Colonic mucosa (tissue), 4 donors: ENCODE measurements around the gene SPATA13. TPM values are rescaled to one million over a fixed set of nuclear protein-coding genes. Genes with fewer than 3 reads are reported as not detected.

Source experiments
- DNase-seq: peaks from one replicate; pipeline ENCODE4 v3.0.0-alpha.2; 2020
- H3K27ac ChIP-seq: fragments of 200-600 bp; one replicate; pipeline ENCODE4 v1.8.0; 2021
- H3K27me3 ChIP-seq: fragments of 200-600 bp; one replicate; pipeline ENCODE4 v1.8.0; 2021
- H3K36me3 ChIP-seq: fragments of 200-600 bp; one replicate; pipeline ENCODE4 v1.8.0; 2021
- H3K4me1 ChIP-seq: fragments of 200-600 bp; one replicate; pipeline ENCODE4 v1.8.0; 2021; ENCODE audit warnings: mild to moderate bottlenecking
- H3K4me3 ChIP-seq: fragments of 200-600 bp; one replicate; pipeline ENCODE4 v1.8.0; 2021
- H3K9ac ChIP-seq, 2 donors: one replicate each; pipeline ENCODE4 v1.7.0; 2013; ENCODE audit warnings: control low read depth in 2 of 2, low read depth in 2 of 2, low read length in 2 of 2
- H3K9me3 ChIP-seq: fragments of 200-600 bp; one replicate; pipeline ENCODE4 v1.8.0; 2021
- CTCF ChIP-seq: fragments of 200-600 bp; IDR thresholded peaks from one replicate; pipeline ENCODE4 v1.8.0; 2022; ENCODE audit warnings: antibody characterized with exemption, mild to moderate bottlenecking
- intact Hi-C: fragments of 100-400 bp; cut with DNase I; formaldehyde crosslinking; loops from one replicate; pipeline ENCODE4 v1.14.1; 2022
- total RNA-seq, 2 donors: library from RNA; stranded (reverse); fragmentation: NEBNext Ultra II Directional in 1 of 2; extraction: Animal tissue kit (Norgen Biotek cat#: 25700) in 1 of 2; gene quantifications; one replicate each; pipeline ENCODE4 v1.2.1, GENCODE V29; 2021
- donor health status: healthy.
- donor health status: DM: no; HTN: no; CAD: no.
- donor health status: DM: no; HTN: no; CAD: no.

SPATA13 gene
- total RNA-seq, 2 donors from 2014 or later, result 41.5 to 43.8 TPM

- H3K9ac ChIP-seq, result no peak overlapping the region
- H3K27me3 ChIP-seq, result no peaks in the 10 kb centered on the region
- intact Hi-C loops, result no loop called here
- H3K27ac ChIP-seq, result no peak overlapping the region
- DNase-seq, result no peak
- no peak overlapping the region for H3K4me3 ChIP-seq
- TF ChIP-seq CTCF, result no peak
- no peaks in the 10 kb centered on the region for H3K36me3 ChIP-seq
- no peaks in the 10 kb centered on the region for H3K9me3 ChIP-seq
- peaks cover 10% of the 10 kb centered on the region for H3K4me1 ChIP-seq
Observed at GRCh38 chr13:24276861-24277260, 116.3 kb downstream of the SPATA13 start.

GRCh38 chr13:24277761-24278160, 117.2 kb downstream of the SPATA13 start:
- no peak overlapping the region for H3K27ac ChIP-seq
- no peaks in the 10 kb centered on the region for H3K27me3 ChIP-seq
- TF ChIP-seq CTCF, result no peak
- H3K4me3 ChIP-seq, result no peak overlapping the region
- H3K4me1 ChIP-seq, result peaks cover 2% of the 10 kb centered on the region
- no peak for DNase-seq
- no peak overlapping the region for H3K9ac ChIP-seq
- H3K36me3 ChIP-seq, result no peaks in the 10 kb centered on the region
- H3K9me3 ChIP-seq, result no peaks in the 10 kb centered on the region
- intact Hi-C loops, result no loop called here

GRCh38 chr13:24279327-24280110, 119.0 kb downstream of the SPATA13 start:
- Histone ChIP-seq H3K36me3 (no peaks in the 10 kb centered on the region), H3K4me1 (no peaks in the 10 kb centered on the region), H3K4me3 (no peak overlapping the region), H3K27me3 (no peaks in the 10 kb centered on the region), H3K9ac (no peak overlapping the region), H3K9me3 (no peaks in the 10 kb centered on the region), H3K27ac (no peak overlapping the region)
- no peak for TF ChIP-seq CTCF
- DNase-seq, result no peak
- intact Hi-C loops, result no loop called here

GRCh38 chr13:24280720-24281119, 120.2 kb downstream of the SPATA13 start:
- Histone ChIP-seq H3K36me3 (no peaks in the 10 kb centered on the region), H3K9ac (no peak overlapping the region), H3K4me1 (no peaks in the 10 kb centered on the region), H3K27me3 (no peaks in the 10 kb centered on the region), H3K27ac (no peak overlapping the region), H3K9me3 (no peaks in the 10 kb centered on the region), H3K4me3 (no peak overlapping the region)
- intact Hi-C loops, result no loop called here
- TF ChIP-seq CTCF, result no peak
- no peak for DNase-seq

- H3K4me3 ChIP-seq, result no peak overlapping the region
- no peak for DNase-seq
- intact Hi-C loops, result no loop called here
- no peaks in the 10 kb centered on the region for H3K27me3 ChIP-seq
- no peaks in the 10 kb centered on the region for H3K9me3 ChIP-seq
- no peaks in the 10 kb centered on the region for H3K4me1 ChIP-seq
- no peak overlapping the region for H3K27ac ChIP-seq
- no peak for TF ChIP-seq CTCF
- H3K36me3 ChIP-seq, result no peaks in the 10 kb centered on the region
- no peak overlapping the region for H3K9ac ChIP-seq
Observed at GRCh38 chr13:24281188-24282008, 120.9 kb downstream of the SPATA13 start.
